HepG2 (cell line): ENCODE data around the gene COL9A3. TPM values are rescaled to one million over a fixed set of nuclear protein-coding genes. Genes with fewer than 3 reads are reported as not detected.

Source experiments
- AGO1 ChIP-seq: fragments of 200-400 bp; formaldehyde crosslinking; IDR thresholded peaks from 2 replicates; pipeline ENCODE4 v1.6.1; 2017; ENCODE audit warnings: mild to moderate bottlenecking, low read depth, low read length, moderate library complexity; ENCODE audit not compliant: poor library complexity, severe bottlenecking
- CCAR2 ChIP-seq: fragments of 200-400 bp; formaldehyde crosslinking; optimal IDR thresholded peaks from 2 replicates; pipeline ENCODE3; 2018; ENCODE audit warnings: low read depth, mild to moderate bottlenecking, low read length, moderate library complexity
- ELF4 ChIP-seq: sonication (generic); formaldehyde crosslinking; IDR thresholded peaks from 2 replicates; pipeline ENCODE4 v1.5.0; 2020; ENCODE audit warnings: missing genetic modification reagents, mild to moderate bottlenecking, moderate library complexity, borderline replicate concordance
- ESRRA ChIP-seq: sonication (generic); formaldehyde crosslinking; IDR thresholded peaks from 2 replicates; pipeline ENCODE4 v1.5.1; 2020; ENCODE audit warnings: mild to moderate bottlenecking, low read depth, missing genetic modification reagents
- HNRNPUL1 ChIP-seq: fragments of 200-400 bp; formaldehyde crosslinking; IDR thresholded peaks from 2 replicates; pipeline ENCODE4 v1.6.1; 2017; ENCODE audit warnings: low read depth, mild to moderate bottlenecking, low read length, moderate library complexity
- IRX3 ChIP-seq: sonication (generic); formaldehyde crosslinking; IDR thresholded peaks from 2 replicates; pipeline ENCODE4 v1.8.1; 2023; ENCODE audit warnings: mild to moderate bottlenecking, low read depth, missing genetic modification reagents, borderline replicate concordance
- MED1 ChIP-seq: sonication (generic); formaldehyde crosslinking; IDR thresholded peaks from 2 replicates; pipeline ENCODE4 v1.4.0; 2020; ENCODE audit warnings: missing genetic modification reagents
- MED8 ChIP-seq: sonication (generic); formaldehyde crosslinking; IDR thresholded peaks from 2 replicates; pipeline ENCODE4 v1.8.1; 2023; ENCODE audit warnings: mild to moderate bottlenecking, missing genetic modification reagents; ENCODE audit not compliant: insufficient replicate concordance
- MTF2 ChIP-seq: sonication (generic); formaldehyde crosslinking; IDR thresholded peaks from 2 replicates; pipeline ENCODE4 v1.5.0; 2020; ENCODE audit warnings: missing genetic modification reagents, borderline replicate concordance
- NCOR1 ChIP-seq: fragments of 200-600 bp; sonication (generic); IDR thresholded peaks from 2 replicates; pipeline ENCODE4 v1.7.0; 2017; ENCODE audit warnings: antibody characterized with exemption, low read length, borderline replicate concordance
- NKX3-1 ChIP-seq: sonication (generic); formaldehyde crosslinking; IDR thresholded peaks from 2 replicates; pipeline ENCODE4 v1.5.0; 2020; ENCODE audit warnings: missing genetic modification reagents
- PBX2 ChIP-seq: IDR thresholded peaks from 2 replicates; pipeline ENCODE4 v1.6.1; 2016; ENCODE audit warnings: control low read depth
- RBAK ChIP-seq: sonication (generic); formaldehyde crosslinking; IDR thresholded peaks from 2 replicates; pipeline ENCODE4 v1.5.1; 2020; ENCODE audit warnings: mild to moderate bottlenecking, missing genetic modification reagents
- SNAPC4 ChIP-seq: sonication (generic); formaldehyde crosslinking; IDR thresholded peaks from 2 replicates; pipeline ENCODE4 v1.4.0; 2020; ENCODE audit warnings: mild to moderate bottlenecking, missing genetic modification reagents
- ZFP36 ChIP-seq: fragments of 150-350 bp; IDR thresholded peaks from 2 replicates; pipeline ENCODE4 v1.6.1; 2018; ENCODE audit warnings: borderline replicate concordance, low read length, low read depth; ENCODE audit not compliant: partially characterized antibody
- ZNF512B ChIP-seq: sonication (generic); formaldehyde crosslinking; IDR thresholded peaks from 2 replicates; pipeline ENCODE4 v1.5.1; 2020; ENCODE audit warnings: missing genetic modification reagents, mild to moderate bottlenecking, borderline replicate concordance
- ZNF546 ChIP-seq: sonication (generic); formaldehyde crosslinking; conservative IDR thresholded peaks from 2 replicates; pipeline ENCODE4 v1.8.1; 2023; ENCODE audit warnings: mild to moderate bottlenecking, missing genetic modification reagents
- ZNF572 ChIP-seq: sonication (generic); formaldehyde crosslinking; IDR thresholded peaks from 2 replicates; pipeline ENCODE4 v1.5.1; 2020; ENCODE audit warnings: mild to moderate bottlenecking, missing genetic modification reagents
- ZNF614 ChIP-seq: IDR thresholded peaks from 2 replicates; pipeline ENCODE4 v1.6.1; 2018; ENCODE audit warnings: missing biosample characterization, missing genetic modification reagents, inconsistent platforms, borderline replicate concordance
- polyA plus RNA-seq, 8 experiments: library from polyadenylated mRNA; depleted of rRNA in 3 of 8; stranded (reverse) in 7 of 8; unstranded in 1 of 8; fragments of >200 nt; fragmentation: Illumina TruSeq in 4 of 8; extraction: Trizol in 4 of 8; gene quantifications; 2 replicates each; pipeline versions ENCODE4 v1.2.1 to v1.2.3, GENCODE V29; 2011 to 2016; ENCODE audit warnings: low read depth in 4 of 8, missing spikeins in 1 of 8, mixed read lengths in 1 of 8; ENCODE audit not compliant: insufficient read depth in 1 of 8
- total RNA-seq, 5 experiments: library from RNA; depleted of rRNA; stranded (reverse); fragments of >200 nt; fragmentation: Illumina TruSeq; extraction: Trizol; gene quantifications; 2 replicates each; pipeline ENCODE4 v1.2.3, GENCODE V29; 2016; ENCODE audit warnings: low read depth in 1 of 5

The COL9A3 gene
- total and polyA plus RNA-seq, 2 of the 13 experiments (the other 11 are each of a cell fraction or from before 2014, with no cell fraction given): 155 to 204 TPM

GRCh38 chr20:62817975-62818591, 1.2 kb downstream of the COL9A3 start (continued):
- TF ChIP-seq ZFP36: no peak
- TF ChIP-seq ESRRA (CRISPR knock-in tag): no peak
- TF ChIP-seq CCAR2: no peak
- no peak for TF ChIP-seq MED1 (CRISPR knock-in tag)
- TF ChIP-seq ZNF546 (CRISPR knock-in tag): no peak
- TF ChIP-seq SNAPC4 (CRISPR knock-in tag): peak; percentile 37; the same call in 1 of the 2 replicates
- TF ChIP-seq AGO1: no peak
- no peak for TF ChIP-seq HNRNPUL1
- TF ChIP-seq IRX3 (CRISPR knock-in tag): no peak
- no peak for TF ChIP-seq PBX2 (CRISPR knock-in tag)
- no peak for TF ChIP-seq ELF4 (CRISPR knock-in tag)
- no peak for TF ChIP-seq MTF2 (CRISPR knock-in tag)
- no peak for TF ChIP-seq NCOR1
- TF ChIP-seq ZNF614 (CRISPR knock-in tag): no peak
- TF ChIP-seq RBAK (CRISPR knock-in tag): no peak
- peak; percentile 77; the same call in 1 of the 2 replicates for TF ChIP-seq ZNF572 (CRISPR knock-in tag)
- TF ChIP-seq ZNF512B (CRISPR knock-in tag): no peak
- TF ChIP-seq MED8 (CRISPR knock-in tag): no peak
- 0 out of 2 replicates have a peak, but pooled peaks have one; percentile 76 for TF ChIP-seq NKX3-1 (CRISPR knock-in tag)
